Measurements from ENCODE around the gene TPST1.

DNA sequence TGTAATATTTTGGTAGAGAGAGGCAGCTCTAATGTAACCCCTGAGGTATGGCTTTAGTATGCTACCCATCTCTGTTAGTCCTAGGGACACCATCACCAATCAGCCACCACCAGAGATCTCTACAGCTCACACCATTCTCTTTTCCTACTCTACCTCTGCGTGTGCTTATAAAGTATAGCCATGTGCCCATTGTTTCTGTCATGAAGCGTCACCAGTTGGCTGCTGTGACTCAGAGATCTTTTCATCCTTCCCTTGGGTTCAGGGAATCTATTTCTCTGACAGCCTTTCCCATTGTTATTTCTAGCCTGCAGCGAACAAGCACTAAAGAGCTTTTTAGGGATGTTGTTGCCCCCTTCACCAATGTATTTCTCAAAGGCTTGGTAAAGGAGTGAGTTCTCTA lies 103.3 kb downstream of the TPST1 start:
- no peak for TF ChIP-seq YY1 (IDR thresholded peaks at IDR 0.05; ENCODE audit: insufficient read depth, insufficient read length)
- TF ChIP-seq SUZ12 (IDR thresholded peaks at IDR 0.05; ENCODE audit: extremely low read depth, insufficient read depth, insufficient read length), result no peak
- TF ChIP-seq ZNF274 (IDR thresholded peaks at IDR 0.05; ENCODE audit: low read depth, low read length), result no peak
